ENCODE measurements around the gene PGAM5. TPM values are rescaled to one million over a fixed set of nuclear protein-coding genes. Genes with fewer than 3 reads are reported as not detected.

Gene PGAM5
- total and polyA plus RNA-seq, 10 of the 15 experiments (the other 5 are each of a cell fraction or from before 2014, with no cell fraction given): 8.2 to 90.9 (median 45.3) TPM

DNA sequence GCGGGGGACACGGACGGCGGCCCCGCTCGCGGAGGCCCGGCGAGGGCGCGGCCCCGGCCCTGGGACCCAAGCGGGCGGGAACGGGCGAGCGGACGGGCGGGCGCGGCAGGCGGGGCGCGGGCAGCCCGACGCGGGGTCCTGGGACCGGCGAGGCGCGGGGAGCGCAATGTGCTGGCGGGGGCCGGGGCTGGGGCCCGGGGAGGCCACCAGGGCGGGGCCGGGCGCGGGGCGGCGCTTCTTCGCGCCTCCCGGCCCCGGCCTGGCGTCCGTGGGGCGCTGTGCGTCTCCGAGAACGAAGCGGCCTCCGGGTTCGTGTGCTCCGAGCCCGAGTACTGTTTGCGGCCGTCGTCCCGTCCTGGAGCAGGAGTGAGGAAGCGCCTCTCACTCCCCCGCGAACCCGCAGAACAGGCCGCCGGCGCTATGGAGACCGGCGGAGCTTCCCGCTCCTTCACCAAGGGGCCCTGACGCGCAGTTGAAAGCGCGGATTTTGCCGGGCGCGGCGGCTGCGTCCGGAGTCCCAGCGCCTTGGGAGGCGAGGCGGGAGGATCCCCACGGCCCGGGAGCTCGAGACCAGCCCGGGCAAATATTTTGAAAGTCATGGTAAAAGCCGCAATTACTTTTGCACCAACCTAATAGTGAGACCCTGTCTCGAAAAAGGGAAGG lies 51.4 kb downstream of the PGAM5 start (continued):
- TF ChIP-seq LARP7 (IDR thresholded peaks at IDR 0.05) (peak; percentile 82), TCF3 (IDR thresholded peaks at IDR 0.05; ENCODE audit: borderline replicate concordance, insufficient read depth, low read depth, low read length) (0 out of 2 replicates have a peak, but pooled peaks have one; percentile 48), IKZF2 (IDR thresholded peaks at IDR 0.05) (peak; percentile 69 to 80), RBBP5 (conservative IDR thresholded peaks at IDR 0.05) (no peak), TCF12 (IDR thresholded peaks at IDR 0.05; ENCODE audit: low read depth, low read length) (0 out of 2 replicates have a peak, but pooled peaks have one; percentile 18), MXI1 (IDR thresholded peaks at IDR 0.05; ENCODE audit: low read depth, low read length) (0 out of 2 replicates have a peak, but pooled peaks have one; percentile 22), RELA (IDR thresholded peaks at IDR 0.05; ENCODE audit: borderline replicate concordance, partially characterized antibody) (peak; percentile 28)
- TF ChIP-seq, protein P1, sequence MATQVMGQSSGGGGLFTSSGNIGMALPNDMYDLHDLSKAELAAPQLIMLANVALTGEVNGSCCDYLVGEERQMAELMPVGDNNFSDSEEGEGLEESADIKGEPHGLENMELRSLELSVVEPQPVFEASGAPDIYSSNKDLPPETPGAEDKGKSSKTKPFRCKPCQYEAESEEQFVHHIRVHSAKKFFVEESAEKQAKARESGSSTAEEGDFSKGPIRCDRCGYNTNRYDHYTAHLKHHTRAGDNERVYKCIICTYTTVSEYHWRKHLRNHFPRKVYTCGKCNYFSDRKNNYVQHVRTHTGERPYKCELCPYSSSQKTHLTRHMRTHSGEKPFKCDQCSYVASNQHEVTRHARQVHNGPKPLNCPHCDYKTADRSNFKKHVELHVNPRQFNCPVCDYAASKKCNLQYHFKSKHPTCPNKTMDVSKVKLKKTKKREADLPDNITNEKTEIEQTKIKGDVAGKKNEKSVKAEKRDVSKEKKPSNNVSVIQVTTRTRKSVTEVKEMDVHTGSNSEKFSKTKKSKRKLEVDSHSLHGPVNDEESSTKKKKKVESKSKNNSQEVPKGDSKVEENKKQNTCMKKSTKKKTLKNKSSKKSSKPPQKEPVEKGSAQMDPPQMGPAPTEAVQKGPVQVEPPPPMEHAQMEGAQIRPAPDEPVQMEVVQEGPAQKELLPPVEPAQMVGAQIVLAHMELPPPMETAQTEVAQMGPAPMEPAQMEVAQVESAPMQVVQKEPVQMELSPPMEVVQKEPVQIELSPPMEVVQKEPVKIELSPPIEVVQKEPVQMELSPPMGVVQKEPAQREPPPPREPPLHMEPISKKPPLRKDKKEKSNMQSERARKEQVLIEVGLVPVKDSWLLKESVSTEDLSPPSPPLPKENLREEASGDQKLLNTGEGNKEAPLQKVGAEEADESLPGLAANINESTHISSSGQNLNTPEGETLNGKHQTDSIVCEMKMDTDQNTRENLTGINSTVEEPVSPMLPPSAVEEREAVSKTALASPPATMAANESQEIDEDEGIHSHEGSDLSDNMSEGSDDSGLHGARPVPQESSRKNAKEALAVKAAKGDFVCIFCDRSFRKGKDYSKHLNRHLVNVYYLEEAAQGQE (IDR thresholded peaks at IDR 0.05; ENCODE audit: low read depth, low read length): 0 out of 2 replicates have a peak, but pooled peaks have one; percentile 7

DNA sequence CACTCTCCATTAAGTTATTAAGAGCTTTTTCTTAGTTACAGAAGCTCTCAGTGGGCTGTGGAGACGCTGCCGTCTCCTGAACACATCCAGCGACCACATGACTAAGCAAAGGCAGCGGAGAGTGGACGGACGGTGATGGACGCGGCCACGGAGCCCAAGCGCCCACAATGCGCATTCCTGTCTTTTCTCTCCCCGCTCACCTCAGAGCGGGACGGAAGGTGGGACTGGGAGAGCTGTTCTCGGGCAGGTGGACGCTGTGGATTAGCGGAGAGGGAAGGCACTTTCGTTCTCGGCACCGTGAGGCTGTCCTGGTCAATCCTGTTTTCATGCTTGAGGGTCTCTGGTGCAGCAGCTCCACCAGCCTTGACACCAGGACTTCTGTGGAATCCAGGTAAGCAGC lies 53.6 kb downstream of the PGAM5 start:
- Histone ChIP-seq H4K20me1 (ENCODE audit: control insufficient read depth, insufficient read depth) (no peaks in the 10 kb centered on the region), H3K4me3 (no peak overlapping the region), H3K79me2 (ENCODE audit: control insufficient read depth, insufficient read depth, low read length) (peaks cover 28% of the 10 kb centered on the region), H3K9ac (ENCODE audit: control insufficient read depth, insufficient read depth, low read length) (no peak overlapping the region), H3K4me1 (ENCODE audit: control insufficient read depth, insufficient read depth, low read length) (peaks cover 17% of the 10 kb centered on the region), H3K36me3 (ENCODE audit: control insufficient read depth in 2 of 2, insufficient read depth in 2 of 2, low read length in 1 of 2) (no peaks in the 10 kb centered on the region), H3K27me3 (replicated peaks in 1 of 2; ENCODE audit: control insufficient read depth in 2 of 2, insufficient read depth in 2 of 2, low read length in 1 of 2) (no peaks in the 10 kb centered on the region), H3K4me2 (ENCODE audit: control insufficient read depth, insufficient read depth) (no peak overlapping the region), H3K9me3 (replicated peaks; ENCODE audit: control insufficient read depth, insufficient read depth, low read length) (peaks cover under 1% of the 10 kb centered on the region; the same call in 1 of the 3 replicates), H3K27ac (ENCODE audit: control insufficient read depth, insufficient read depth) (no peak overlapping the region), H2AFZ (ENCODE audit: control insufficient read depth, low read depth, low read length) (no peak overlapping the region)
- no peak for DNase-seq (ENCODE audit: low read depth, low spot score)
- RAD21 ChIA-PET (ENCODE audit: unreplicated experiment): no interaction called here
- intact Hi-C loops (cut with micrococcal nuclease; ENCODE audit: unreplicated experiment): loop anchor here (5.0 kb wide), 1 partner anchor 318 kb away; the partner anchor contains the start of gene ZNF140
- POLR2A ChIA-PET: interaction anchor here (1.4 kb wide), 1 partner anchor 9 kb away, joined by 3 read pairs; no protein-coding TSS in a partner anchor
- BruUV-seq (replicated peaks): no TSS peak
- in situ Hi-C loops (cut with MboI): no loop called here
- ATAC-seq: no peak
- CTCF ChIA-PET: no interaction called here
- WGBS (ENCODE audit: insufficient coverage, insufficient replicate concordance, low lambda C conversion rate, missing lambda C conversion rate): 99% methylated on average over 20 of the region's 20 CpGs
- no peak for FAIRE-seq
- no peak for TF ChIP-seq RAD51 (IDR thresholded peaks at IDR 0.05)
- SMC1A ChIA-PET (ENCODE audit: uncharacterized antibody, unreplicated experiment): no interaction called here

All from GM12878 (cell line).